ENCODE measurements around the gene ARHGAP8.
"Not testable (repeated sequence)": the region's sequence is repeated elsewhere in the genome, so short reads cannot be mapped to it uniquely, and the experiment has no call there.

The ARHGAP8 gene

DNA sequence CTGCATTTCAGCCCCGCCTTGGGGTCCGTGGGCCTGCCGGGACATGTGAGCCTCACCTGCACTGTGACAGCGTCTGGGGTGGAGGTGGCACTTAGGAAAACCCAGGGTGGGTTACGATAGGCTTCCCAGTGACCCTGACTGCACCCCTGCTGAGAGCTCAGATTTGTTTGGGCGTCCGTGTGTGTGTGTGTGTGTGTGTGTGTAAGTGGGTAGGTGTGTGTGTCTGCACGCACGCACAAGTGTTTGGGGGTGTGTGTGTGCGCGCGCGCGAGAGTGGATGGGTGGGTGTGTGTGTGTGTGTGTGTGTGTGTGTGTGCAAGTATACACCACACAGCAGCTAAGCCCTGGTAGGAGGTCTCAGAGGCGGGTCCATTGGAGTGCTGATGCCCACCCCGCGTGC lies 12.1 kb upstream of the ARHGAP8 start:
- DNase-seq: no peak

DNA sequence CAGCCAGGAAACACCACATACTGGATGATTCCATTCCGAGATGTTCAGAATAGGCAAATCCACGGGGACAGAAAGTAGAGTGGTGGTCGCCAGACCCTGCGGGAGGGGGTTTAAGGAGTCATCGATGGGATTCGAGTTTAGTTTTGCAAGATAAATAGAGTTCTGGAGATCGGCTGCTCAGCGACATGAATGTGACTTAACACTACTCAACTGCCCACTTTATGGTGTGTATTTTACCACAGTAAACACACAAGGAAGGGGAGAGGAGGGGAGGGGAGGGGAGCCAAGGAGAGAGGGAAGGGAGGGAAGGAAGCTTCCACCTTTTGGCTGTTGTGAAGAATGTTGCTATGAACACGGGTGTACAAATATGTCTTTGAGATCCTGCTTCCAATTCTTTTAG lies 10.4 kb upstream of the ARHGAP8 start:
- DNase-seq: no peak

DNA sequence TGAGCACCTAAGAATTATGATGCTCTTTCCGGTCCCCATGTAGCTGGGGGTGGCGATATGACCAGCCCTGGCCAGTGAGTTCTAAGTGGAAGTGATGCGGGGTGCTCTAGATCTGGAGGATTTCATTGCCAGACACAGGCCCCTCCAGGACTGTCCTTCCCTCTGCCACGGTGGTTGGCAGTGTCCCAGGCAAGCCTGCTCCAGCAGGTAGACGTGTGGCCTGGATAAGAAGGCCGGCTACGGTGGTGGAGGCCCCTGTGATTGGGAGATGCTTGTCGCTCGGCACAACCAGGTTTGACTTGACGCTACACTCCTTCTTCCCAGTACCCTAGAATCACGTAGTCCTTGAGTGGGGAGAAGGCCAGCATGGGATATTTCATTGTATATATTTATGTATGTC lies 9.1 kb upstream of the ARHGAP8 start:
- DNase-seq: no peak

DNA sequence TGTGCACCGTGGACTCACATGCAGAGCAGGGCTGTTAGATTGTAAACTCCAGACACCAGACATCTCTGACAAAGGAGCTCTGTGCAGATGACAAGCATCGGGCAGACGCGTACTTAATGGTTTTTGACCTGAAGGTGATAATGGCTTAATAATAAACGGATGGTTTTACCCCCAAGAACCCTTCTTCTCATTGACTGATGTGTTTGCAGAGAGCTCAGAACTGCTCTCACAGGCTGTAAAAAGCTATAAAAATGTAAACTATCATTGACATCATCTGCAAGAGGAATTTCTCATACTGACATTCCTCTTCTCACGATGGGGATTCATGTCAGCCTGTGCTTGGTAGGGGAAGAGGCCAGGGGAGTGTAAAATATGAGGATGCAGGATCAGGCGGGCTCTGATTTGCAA lies 8.6 kb upstream of the ARHGAP8 start:
- no peak for DNase-seq

DNA sequence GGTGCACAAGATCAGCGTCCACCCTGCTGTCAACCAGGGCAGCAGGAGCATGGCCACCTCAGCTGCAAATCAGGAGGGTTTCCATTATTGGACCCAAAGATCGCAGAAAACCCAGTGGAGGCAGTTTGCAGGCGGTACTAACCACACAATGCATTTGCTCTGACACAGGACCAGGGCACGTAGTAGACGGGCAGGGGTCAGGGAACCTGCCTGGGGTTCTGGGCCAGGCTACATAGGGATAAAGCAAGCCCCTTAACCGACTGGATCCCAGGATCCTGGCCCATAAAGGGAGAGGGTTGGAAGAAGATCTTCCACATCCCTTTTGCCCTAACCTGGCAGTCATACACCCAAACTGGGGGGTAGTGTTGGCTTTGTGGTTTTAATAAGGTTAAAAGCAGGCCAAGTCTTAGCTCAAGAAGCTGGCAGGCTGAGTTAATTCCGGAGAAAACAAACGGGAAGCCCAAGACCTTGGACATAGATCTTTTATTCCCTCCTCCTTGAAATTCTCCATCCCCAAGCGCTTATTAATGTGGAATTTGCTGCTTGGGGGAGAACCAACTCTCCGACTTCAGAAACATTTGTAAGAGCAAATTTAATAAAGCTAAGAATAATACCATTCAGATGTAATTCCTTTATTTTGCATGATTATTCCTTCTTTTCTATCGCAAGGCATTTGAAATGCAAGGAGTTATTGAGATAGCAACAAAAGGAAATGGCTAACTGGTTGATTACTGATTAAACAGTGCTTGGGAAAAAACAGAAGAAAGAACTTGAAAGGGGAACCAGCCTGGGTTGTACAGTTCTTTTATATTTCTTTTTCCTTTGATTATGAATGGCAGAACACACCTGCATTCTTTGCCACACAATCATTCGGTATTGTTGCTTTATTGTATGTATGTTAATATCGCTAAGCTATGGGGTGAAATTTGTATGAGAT lies 6.3 kb upstream of the ARHGAP8 start:
- DNase-seq: no peak

DNA sequence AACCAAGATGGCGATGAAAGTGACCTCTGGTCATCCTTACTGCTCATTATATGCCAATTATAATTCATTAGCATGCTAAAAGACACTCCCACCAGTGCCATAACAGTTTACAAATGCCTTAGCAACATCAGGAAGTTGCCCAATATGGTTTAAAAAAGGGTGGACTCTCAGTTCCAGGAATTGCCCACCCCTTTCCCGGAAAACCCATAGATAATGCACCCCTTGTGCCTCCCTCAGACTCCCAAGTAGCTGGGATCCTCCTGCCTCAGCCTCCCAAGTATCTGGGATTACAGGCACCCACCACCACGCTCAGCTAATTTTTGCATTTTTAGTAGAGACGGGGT lies 4.6 kb upstream of the ARHGAP8 start:
- DNase-seq: not testable (repeated sequence)

DNA sequence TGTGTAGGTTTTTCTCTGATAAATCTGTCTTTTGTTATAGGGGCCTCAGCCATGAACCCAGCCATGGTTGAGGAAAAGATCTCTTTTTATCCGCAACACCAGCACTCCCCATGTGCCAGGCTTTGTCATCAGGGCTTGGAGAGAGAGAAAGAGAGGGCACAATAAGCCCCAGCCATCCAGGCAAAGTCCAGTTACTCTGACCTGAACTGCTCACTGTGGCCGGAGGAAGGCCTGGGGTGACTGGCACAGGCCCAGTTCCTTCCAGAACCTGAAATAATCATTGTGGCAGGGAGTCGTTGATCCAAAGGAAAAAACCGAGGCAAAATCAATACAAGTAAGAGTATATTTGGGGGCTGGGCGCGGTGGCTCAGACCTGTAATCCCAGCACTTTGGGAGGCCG lies 3.9 kb upstream of the ARHGAP8 start:
- DNase-seq: no peak

DNA sequence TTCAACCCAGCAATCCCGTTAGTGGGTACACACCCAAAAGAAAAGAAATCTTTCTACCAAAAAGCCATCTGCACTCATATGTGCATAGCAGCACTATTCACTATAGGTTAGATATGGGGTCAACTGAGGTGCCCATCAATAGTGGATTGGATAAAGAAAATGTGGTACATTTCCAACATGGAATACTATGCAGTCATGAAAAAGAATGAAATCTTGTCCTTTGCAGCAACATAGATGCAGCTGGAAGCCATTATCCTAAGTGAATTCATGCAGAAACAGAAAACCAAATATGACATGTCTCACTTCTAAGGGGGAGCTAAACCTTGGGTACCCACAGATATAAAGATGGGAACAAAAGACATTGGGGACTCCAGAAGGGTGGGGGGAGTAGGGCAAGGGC lies 1.9 kb upstream of the ARHGAP8 start:
- DNase-seq: no peak

DNA sequence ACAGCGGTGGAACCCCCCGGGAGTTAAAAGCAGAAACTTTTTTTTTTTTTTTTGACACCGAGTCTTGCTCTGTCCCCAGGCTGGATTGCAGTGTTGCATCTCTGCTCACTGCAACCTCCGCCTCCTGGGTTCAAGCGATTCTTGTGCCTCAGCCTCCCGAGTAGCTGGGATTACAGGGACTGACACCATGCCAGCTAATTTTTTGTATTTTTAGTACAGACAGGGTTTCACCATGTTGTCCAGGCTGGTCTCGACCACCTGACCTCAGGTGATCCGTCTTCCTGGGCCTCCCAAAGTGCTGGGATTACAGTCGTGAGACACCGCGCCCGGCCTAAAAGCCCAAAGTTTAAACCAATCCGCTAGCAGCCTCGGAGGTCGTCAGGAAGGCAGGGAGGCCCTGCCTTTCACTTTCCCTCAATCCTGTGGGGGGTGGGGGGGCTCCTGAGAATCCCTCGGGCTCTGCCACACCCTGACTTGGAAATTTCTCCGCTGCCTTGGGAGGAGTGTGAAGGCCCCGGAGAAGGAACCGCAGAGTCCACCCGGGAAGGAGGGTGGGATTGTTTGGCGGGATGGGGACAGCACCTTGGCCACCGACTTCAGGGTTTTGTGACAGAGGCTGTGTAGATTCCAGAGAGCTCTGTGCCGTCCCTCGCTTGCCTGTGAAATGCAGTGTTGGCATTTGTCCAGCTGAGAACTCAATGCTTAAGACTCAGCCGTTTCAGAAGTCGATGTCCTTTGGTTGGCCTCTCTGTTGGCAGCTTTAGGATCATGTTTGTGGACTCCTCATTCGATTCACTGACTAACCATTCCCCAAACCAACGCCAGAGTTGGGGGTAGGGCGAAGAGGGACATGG lies 1.0 kb downstream of the ARHGAP8 start:
- DNase-seq: no peak

DNA sequence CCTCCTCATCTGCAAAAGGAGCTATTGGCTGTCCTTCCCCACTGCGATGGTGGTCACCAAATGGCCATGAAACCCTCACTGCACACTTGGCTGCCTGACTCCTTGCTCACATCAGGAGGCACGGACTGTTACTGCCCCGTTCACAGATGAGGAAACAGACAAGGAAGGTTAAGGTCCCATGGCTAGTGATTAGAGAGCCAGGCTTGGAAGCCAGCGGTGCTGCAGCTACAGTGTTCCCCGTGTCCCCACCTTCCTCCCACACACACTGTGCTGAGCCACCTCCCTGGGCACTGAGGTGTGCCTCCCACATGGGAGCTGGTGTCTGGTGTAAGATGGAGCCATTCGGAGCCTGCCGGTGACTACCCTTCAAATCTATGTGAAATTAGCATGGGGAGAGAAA lies 2.6 kb downstream of the ARHGAP8 start:
- no peak for DNase-seq

DNA sequence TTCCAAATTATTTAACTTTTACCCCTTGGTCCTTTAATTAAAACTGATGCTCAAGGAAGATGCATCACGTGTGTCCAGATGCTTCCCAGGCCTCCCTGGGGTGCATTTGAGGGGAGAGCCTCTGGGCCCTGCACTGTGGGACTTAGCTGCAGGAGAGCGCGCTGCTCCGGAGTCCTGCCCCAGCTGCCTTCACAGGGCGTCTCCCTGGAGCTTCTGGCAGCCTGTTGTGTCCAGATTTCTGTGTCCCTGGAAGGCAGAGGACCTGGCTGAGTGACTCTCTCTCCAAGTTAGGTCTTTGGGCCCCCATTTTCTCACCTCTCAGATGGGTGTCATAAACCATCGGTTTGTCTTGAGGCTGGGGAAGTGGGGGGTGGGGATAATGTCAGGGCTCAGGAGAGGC lies 3.0 kb downstream of the ARHGAP8 start:
- DNase-seq: no peak

DNA sequence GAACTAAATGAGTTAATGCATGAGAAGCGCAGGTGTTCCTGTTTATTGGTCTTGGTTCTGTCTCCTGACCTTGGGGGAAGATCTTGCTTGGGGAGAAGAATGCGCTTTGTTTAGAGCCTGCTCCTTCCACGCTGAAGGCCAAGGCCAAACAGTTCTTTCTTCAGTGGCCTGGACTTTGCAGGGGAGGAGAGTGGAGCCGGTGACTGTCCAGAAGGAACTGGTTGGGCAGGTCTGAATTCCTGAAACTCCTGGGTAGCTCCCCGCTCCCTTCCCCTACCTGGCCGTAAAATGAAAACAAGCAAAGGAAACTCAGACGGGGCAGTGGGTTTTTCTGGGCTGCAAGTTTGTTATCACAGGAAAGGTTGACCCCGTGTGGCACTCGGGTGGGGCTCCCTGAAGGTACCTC lies 3.6 kb downstream of the ARHGAP8 start:
- no peak for DNase-seq

DNA sequence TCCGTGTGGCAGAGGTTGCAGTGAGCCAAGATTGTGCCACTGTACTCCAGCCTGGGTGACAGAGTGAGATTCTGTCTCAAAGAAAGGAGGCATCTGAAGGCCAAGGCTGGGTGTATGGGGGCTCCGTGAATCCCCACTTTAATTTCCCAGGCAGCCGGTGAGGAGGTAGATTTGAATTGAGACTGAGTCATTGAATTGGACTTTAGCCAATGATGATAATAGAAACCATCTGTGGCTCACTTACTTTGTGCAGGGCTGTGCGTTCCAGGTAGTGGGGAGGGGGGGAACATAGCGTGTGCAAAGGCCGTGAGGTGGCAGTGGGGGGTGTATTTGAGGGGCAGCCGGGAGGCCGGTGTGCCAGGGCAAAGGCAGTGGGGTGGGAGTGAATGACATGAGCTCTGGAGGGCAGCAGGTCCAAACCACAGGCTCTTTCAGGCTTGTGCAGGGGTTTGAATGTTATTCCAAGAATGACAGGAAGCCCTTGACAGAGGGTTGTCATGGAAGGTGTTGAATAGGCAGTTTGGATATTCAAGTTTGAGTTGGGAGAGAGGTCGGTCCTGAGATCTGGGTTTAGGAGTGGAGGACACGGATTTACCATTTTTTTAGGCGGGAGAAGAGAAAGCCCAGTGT lies 6.1 kb downstream of the ARHGAP8 start:
- no peak for DNase-seq

DNA sequence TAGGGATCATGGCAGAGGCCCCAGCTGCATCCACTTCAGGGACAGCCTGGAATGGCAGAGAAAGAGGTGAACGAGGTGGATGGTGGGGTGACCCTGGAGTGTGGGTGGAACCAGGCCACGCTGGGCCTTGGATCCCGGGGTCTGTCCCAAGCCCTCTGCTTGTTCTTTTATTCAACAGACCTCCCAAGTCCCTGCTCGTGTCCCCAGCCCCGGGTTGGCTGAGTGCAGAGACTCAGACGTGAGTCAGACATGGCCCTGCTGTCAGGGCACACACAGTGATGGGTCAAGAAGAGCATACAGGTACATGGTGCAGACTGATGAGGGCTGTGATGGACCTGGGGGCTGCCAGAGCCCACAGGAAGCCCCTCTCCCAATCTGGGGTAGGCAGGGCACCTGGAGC lies 6.6 kb downstream of the ARHGAP8 start:
- DNase-seq: no peak

DNA sequence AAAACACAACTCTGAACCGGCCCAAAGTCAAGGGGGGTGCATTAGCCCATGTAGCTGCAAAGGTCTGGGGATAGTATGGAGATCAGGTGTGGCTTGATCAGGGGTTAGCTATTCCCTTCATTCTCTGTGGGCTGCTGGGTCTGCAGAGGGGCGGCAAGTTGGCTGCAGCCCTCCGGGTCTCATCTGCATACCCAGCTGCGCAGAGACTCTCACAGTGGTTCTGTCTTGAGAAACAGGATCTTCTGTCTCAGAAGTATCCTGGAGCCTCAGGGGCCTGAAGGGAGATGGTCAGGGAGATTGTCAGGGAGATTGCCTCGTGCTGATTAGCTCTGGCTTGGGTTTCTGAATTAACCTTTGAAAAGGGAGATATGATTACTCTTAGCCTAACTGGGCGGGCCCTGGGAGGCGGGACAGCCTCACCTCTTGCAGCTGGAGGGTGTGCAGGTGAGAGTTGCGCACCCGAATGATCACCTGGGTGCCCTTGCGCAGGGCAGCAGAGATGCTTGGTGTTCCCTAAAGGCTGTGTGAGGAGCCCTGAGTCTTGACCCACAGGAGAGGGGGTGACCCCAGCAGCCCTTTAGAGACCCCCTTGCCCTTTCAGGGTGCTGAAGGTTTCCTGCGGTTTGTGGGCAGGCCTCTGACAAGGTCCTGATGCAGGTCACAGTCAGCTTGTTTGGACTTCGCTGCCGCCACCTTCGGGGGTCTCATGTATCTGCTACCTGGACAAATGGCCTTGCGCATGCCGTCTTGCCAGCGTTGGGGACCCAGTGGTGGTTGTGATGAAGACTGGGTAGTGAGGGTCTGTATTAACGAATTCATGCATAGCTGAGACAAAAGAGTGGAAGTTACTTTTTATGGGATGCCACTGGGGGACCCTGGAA lies 7.3 kb downstream of the ARHGAP8 start:
- DNase-seq: no peak

DNA sequence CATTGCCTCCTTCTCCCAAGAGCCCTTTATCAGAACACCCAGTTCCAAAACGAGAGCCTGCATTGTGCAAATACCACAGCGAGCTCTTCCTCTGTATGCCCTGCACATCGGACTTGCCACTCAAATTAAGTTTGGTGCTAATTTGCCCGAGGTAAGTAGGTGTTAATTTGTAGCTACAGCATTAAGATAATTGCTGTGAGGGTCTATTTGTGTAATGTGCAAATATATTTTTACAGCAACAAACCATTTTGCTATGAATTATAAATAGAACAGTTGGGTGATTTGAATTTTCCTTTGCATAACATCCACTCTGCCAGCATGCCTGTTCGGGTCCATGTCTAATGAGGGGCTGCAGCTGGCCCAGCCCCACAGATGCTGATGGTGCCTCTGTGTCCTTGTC lies 8.1 kb downstream of the ARHGAP8 start:
- no peak for DNase-seq

DNA sequence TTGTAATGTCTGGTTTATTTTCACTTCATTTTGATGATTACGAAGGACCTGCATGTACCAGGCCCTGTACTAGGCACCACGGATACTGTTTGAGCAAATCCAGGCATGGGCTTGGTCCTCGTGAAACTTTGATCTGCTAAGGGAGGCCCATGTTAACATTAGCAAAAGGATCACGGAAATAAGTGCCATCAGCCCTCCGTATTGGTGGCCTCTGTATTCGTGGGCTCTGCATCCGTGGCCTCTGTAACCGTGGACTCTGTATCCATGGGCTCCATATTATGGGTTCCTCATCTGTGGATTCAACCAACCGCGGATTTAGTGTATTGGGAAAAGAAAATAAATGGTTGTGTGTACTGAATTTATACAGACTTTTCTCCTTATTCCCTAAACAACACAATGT lies 8.7 kb downstream of the ARHGAP8 start:
- DNase-seq: no peak

DNA sequence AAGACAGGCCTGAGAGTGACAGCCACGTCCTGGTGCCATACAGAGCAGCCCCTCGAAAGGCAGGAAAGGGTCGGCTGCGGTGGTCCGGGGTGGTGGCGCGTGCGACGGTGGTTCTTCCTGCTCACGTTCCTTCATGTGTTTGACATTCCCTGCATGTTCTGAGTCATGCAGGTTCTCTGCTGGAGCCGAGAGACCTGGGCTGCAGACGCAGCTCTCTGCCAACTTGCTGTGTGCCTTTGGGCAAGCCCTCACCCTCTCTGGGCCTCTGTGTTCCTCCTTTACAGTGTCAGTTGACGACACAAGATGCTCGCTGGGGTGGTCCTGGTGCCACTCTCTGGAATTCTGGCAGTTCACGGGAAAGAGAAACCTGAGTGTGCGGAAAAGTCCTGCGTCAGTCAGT lies 12.0 kb downstream of the ARHGAP8 start:
- no peak for DNase-seq

DNA sequence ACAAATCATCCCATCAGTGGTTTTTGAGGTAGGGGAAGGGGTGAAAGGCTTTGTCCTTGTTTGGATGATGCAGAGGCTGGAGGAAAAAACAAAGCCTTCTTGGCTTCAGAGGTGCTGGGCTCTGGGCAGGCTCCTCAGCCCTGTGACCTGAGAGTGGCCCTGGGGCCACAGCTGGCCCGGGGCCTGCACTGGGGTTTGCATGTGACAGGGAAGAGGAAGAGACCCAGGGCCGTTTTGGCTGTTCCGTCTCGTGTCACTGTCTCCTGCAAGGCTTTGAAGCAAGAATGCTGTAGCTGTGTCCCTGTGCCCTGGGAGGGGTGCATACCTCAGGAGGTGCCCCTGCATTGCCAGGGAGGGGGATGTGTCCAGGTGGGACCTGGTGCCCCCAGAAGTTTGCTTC lies 12.6 kb downstream of the ARHGAP8 start:
- DNase-seq: no peak

DNA sequence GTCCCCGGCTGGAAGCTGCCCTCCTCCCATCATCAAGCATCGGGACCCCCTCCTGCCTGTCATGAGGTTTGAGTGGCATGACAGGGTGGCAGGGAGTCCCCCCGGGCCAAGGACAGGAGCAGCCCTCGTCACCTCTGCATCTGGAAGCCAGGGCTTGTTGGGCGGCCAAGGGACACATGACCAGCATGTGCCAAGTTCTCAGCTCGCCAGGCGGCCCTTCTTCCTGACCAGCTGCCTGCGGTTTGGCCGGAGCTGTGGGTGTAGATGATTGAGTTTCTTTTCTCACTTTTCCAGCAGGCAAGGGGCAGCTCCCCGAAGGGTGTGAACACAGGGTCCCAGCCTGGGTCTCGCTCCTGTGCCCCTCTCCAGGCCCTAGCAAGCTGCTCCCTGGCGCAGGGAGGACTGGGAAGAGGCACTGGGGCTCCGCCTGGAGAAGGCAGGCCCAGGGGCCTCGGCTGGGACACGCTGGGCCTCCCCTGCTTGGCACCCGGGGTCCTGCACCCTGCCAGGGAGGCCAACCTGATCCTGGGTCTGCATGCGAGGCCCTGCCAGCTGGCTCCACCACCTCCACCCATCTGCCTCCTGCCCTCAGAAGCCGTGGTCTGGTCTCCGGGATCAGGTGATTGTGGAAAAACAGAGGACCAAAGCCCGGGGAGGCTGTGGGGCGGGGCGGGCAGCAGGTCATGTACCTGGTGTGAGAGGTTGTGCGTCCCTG lies 13.4 kb downstream of the ARHGAP8 start:
- no peak for DNase-seq

DNA sequence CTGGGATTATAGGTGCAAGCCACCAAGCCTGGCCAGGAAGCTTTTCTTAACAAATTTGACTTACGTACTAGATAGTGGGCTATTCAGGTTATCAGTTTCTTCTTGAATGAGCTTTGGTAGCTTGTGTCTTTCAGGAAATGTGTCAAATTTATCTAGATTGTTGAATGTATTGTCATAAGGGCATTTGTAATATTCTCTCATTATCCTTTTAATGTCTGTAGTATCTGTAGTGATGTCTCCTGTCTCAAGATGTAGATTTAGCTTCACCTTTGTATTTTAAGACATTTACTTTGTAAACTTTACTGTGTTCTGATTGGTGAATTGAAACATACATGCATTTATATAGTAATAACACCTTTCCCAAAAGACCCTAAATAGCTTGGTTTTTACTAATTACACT lies 20.7 kb downstream of the ARHGAP8 start:
- no peak for DNase-seq

DNA sequence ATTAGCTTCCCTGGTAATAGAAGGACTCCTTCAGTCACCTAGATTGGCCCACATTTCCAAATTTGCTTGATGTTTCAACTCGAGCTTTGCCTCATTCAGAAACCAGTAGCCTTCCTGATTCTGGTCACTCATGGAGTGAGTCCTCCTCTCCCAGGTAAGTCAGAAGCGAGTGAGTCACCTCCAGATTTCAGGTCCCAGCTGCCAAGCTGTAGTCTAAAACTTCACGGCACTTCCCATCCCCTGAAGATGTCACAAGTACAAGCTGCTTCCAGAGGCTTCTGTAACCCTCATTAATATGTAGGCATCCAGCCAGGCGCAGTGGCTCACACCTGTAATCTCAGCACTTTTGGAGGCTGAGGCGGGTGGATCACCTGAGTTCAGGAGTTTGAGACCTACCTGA lies 23.5 kb downstream of the ARHGAP8 start:
- DNase-seq: no peak

Measured in KG1 (cell line).